GM21737 (cell line): ENCODE measurements around the gene DNAJC2.

ENCODE experiments used
- ATAC-seq: cut with Tn5 transposase; IDR thresholded peaks from one replicate; pipeline ENCODE4 v1.9.1; 2021; ENCODE audit warnings: mild to moderate bottlenecking, moderate library complexity; ENCODE audit not compliant: unreplicated experiment

DNAJC2 gene, protein sequence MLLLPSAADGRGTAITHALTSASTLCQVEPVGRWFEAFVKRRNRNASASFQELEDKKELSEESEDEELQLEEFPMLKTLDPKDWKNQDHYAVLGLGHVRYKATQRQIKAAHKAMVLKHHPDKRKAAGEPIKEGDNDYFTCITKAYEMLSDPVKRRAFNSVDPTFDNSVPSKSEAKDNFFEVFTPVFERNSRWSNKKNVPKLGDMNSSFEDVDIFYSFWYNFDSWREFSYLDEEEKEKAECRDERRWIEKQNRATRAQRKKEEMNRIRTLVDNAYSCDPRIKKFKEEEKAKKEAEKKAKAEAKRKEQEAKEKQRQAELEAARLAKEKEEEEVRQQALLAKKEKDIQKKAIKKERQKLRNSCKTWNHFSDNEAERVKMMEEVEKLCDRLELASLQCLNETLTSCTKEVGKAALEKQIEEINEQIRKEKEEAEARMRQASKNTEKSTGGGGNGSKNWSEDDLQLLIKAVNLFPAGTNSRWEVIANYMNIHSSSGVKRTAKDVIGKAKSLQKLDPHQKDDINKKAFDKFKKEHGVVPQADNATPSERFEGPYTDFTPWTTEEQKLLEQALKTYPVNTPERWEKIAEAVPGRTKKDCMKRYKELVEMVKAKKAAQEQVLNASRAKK

DNA sequence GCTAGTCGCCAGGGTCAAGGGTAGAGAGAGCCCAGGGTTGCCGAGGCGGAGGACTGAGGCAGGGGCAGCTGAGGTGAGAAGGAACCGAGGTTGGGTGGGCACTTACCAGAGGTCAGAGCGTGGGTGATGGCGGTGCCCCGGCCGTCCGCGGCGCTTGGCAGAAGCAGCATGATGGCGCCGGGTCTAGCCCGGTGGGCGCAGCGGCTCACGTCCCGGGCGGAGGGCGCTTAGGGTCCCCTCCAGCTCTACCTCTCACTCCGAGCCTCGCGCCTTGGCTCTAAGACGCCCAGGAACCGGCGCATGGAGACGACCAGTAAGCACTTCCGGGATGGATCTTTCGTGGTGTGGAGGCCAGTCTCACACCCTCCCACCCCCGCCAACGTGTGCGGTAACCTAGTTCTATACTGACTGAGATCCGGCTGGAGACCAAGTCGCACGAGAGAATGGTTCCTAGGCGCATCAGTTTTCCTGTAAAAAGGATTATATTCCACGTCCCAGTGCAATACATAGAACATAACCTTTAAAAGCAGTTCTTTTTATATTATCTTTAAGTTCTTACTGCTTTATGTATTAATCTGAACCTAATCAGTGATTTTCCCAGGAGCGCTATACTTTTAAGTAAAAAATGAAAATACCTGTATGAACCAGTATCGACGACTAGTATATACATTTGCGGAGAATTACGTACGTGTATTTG, at the start of gene DNAJC2:
DNAJC2 (minus strand) TSS at position 315 of the 697 bp plus-strand sequence; CDS start at position 170, 145 bp downstream.
- peak; percentile 75 for ATAC-seq

DNA sequence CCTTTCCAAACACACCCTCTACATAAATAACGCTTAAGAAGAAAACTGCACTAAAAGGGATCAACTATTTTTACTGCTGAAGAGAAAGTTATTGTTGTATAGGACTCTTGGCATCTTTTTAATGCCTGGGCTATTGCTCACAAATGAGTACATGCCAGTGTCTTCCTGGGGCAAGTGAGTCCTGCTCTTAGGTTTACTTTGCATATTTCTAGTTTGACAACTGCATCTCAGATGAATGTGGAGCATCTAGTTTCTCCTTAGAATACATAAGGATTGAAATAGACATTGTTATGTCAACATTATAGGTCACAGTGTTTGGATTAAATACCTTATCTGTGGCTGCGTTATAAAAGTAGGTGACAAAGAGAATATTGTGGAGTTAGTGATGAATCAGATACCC, 47.4 kb upstream of the DNAJC2 start:
- no peak for ATAC-seq

DNA sequence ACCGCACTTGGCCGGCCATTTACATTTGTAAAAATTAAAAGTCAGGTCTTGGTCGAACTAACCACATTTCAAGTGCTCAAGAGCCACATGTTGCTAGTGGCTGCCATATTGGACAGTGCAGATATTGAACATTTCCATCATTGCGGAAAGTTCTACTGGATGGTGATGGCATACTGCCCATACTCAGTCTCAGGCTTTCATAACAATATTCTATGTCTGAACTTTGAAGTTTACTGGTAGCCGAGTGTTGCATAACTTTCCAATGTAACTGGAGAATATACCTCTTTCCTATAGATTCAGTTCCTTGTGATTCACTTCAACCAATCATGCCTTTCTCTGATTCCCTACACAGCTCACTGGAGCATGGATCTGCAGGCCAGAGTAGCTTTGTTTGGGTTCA, 46.6 kb upstream of the DNAJC2 start:
- no peak for ATAC-seq

DNA sequence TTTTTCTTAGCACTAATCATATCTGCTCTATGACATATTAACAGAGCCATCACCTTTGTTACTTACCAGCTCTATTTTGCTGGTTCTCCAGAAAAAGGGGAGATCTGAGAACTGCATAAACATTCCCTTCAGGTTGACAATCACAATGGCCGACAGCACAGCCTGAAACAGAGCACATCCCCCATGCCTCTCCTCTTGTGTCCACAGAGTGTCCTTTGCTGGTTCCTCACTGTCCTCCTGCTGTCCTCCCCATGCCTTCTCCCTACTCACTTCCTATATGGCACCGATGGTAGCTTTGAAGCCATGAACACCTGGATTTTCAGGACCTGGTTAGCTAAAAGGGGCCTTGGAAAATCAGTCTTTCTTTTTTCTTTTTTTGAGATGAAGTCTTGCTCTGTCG, 44.7 kb upstream of the DNAJC2 start:
- no peak for ATAC-seq

GRCh38 chr7:103388469-103389140, 44.0 kb upstream of the DNAJC2 start:
- ATAC-seq: no peak

GRCh38 chr7:103387242-103387641, 42.7 kb upstream of the DNAJC2 start:
- ATAC-seq: no peak

DNA sequence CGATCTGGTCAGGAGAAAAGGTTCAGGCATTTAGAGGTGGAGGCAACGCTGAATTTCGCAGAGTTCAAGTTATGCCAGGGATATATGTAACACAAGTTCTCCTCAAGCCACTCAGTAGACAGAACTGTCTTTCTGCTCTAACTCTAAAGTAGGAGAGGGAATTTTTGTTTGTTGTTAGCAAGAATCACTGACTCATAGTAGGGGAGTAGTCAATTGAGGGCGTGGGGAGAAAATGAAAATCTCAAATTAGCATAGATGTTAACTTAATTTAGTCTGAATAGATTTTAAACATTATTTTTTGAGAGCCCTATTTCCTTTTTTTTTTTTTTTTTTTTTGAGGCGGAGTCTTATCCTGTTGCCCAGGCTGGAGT, 37.5 kb upstream of the DNAJC2 start:
- no peak for ATAC-seq

GRCh38 chr7:103381280-103382031, 36.9 kb upstream of the DNAJC2 start:
- ATAC-seq: no peak

- ATAC-seq: no peak
Measured at GRCh38 chr7:103380395-103381191, 36.0 kb upstream of the DNAJC2 start.

DNA sequence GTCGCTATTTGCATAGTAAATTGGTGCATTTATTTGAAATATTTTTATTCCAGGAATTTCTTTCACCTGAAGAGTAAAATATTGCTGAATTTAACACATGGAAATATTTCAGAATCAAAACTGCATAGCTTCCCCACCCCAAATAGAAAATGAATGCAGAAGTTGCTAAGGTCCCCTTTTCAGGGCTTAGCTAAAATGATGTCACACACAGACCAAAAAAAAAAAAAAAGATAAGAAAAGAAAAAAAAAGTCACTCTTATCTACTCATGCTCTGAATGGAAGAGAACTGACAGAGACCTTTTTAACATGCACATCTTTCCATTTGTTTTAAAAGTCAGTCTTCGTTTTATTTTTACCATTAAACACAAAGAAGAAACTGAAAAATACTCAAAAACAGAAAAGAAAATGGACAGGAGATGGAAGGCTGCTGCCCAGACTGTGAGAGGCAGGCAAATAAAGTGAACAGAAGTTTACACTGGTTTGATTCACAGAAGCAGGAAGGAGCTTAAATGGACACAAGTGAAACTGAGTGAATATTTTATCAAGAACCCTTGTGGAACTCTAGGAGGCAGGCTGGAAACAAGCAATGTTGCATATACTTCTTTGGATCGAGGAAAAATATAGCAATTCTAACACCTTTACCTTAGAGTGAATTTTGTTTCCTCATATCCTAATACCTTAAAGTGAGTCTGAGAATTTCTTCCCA, 34.9 kb upstream of the DNAJC2 start:
- ATAC-seq: no peak

DNA sequence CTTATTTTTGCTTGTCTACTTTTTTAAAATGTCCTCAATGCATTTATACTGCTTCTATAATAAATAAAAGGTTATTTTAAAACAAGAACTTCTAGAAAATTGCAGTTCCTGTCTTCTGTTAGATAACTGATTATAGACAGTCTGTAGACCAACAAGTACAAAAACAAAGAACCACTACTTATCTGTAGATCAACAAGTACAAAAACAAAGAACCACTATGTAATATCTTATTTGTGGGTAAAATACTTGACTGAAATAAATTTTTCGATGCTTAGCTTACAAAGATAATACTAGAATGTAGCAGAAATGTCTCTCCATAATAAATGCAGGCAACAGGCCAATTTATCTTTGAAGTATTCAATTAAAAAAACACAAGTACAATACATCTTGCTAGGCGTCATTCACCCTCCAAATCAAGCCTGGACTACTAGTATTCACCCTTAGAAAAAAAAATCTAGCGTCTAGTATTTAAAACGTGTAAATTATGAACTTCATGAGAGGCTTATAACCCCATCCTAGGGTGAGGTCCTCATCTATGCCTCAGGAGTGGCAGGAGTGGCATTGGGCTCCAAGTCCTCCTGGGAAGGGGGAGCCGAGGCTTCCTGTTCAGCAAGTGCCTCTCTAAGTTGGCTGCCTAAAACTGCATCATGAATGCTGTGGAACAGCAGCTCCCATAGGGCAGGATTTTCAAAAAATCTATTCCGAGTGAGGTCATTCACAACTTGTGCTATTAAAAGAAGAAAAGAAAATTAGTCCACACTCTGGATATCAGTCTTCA, 29.5 kb upstream of the DNAJC2 start:
- no peak for ATAC-seq

DNA sequence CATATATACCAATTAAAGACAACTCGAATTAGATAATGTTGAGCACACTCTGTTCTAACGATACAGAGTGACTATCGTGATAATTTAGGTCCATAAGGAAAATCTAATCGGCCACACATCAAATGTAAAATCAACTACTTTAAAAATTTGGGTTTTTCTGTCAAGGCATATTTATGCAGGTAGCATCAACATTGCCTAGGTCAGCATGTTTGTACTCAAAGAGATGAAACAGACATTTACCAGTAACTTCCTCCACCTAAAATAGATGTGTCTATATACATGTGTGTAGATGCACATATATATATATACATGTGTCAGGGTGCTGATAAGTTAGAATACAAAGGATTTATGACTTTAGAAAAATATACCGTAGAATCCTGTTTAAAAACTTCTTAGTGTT, 24.9 kb upstream of the DNAJC2 start:
- no peak for ATAC-seq

DNA sequence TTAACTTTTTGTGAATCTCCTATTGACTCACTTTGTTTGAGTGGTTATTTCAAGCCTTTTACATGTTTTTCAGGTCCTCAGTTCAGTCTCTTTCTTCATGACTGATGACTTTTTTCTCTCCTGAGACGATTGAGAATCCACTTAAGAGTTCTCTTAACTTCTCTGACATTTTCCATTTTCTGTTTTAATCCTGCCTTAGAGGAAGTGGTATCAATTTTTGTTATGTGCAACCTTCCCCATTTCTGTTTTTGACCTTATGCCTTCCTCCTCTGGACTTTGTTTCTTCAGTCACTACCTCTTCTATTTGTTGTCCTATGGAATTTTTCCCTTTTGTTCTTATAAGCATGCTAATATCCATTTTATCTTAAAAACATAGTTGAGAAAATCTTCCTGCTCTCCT, 5.2 kb upstream of the DNAJC2 start:
- no peak for ATAC-seq

DNA sequence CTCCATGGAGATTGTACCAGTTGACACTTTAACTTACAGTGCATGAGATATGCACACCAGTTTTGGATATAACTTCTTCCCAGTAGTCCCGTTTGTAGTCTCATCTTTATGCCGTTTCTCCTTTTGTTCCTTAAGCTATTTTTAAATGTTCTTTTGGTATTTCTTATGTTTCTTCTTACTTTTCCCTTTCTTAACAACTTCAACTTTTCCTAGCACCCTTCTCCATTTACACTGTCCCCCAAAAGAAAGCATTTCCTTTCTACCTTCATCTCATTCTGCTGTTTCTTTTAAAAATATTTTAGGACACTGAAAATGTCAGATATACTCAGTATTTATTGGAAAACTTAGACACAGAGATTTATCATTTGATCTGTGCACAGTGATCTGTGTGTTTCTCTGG, 4.4 kb upstream of the DNAJC2 start:
- no peak for ATAC-seq

DNA sequence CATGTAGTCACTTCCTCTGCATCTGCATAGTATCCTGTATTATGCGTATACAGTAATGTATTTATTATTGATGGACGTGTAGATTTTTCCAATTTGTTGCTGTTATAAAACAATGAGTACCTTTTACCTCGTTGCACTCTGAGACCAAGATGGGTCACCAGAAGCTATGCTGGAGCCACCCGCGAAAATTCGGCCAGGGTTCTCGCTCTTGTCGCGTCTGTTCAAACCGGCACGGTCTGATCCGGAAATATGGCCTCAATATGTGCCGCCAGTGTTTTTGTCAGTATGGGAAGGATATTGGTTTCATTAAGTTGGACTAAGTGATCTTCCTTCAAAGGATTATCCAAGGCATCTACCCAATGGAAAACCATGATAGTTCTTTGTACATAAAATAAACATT, 3.9 kb upstream of the DNAJC2 start:
- no peak for ATAC-seq

GRCh38 chr7:103347507-103348267, 3.1 kb upstream of the DNAJC2 start, which contains the start of gene PSMC2:
Gene PSMC2 (plus strand): TSS chr7:103347643. CDS start chr7:103347712, 69 bp downstream.
- ATAC-seq: peak; percentile 69

- ATAC-seq: no peak
Measured at GRCh38 chr7:103346396-103346795, 1.8 kb upstream of the DNAJC2 start.
